ES-I3 (cell line): ENCODE measurements around the gene DEDD2.

Source experiments
- H3K36me3 ChIP-seq: 2 replicates; pipeline ENCODE4 v1.6.1; 2013; ENCODE audit warnings: mild to moderate bottlenecking, low read length, control low read depth, moderate library complexity; ENCODE audit not compliant: insufficient read depth
- H3K4me1 ChIP-seq: 2 replicates; pipeline ENCODE4 v1.6.1; 2013; ENCODE audit warnings: mild to moderate bottlenecking, control low read depth, low read length; ENCODE audit not compliant: insufficient read depth
- H3K9ac ChIP-seq: 2 replicates; pipeline ENCODE4 v1.6.1; 2013; ENCODE audit warnings: low read depth, mild to moderate bottlenecking, low read length, moderate library complexity
- H3K9me3 ChIP-seq: 2 replicates; pipeline ENCODE4 v1.6.1; 2013; ENCODE audit warnings: mild to moderate bottlenecking, low read length, moderate library complexity; ENCODE audit not compliant: control insufficient read depth, insufficient read depth

The DEDD2 gene

DNA sequence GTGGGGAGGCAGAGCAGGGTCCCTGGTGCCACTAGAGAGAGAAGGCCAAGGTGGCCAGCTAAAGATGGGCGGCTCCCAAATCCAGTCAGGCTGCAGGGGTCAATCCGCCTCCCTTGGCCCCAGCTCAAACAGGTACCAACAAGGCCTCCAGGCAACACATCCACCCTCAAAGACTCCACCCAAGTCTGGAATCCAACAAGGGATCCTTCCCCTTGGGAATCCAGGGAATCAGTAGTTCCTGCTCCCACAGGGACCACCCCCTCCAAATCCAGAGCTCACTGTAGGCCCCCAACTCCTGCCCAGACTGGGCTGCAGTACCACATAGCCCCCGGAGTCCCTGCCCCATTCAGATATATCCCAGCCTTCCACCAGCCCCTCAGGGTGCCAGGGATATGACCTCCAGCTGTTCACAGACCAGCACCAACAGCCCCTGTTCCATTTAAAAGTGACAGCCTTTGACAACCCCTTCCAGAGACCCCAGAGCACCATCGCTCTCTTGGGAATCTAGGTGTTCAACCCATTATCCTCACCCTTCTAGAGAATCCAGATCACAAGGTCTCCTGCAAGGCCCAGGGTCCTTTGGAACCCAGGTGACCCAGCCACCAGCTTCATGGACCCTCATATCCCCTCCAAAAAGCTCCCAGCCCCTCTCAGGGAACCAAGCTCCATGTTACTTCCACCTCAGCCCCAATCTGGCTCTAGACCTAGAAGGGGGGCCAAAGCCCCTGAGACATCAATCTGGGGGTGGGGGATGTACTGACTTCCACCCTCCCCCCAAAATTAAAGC lies 34.3 kb upstream of the DEDD2 start:
- Histone ChIP-seq H3K9me3 (no peaks in the 10 kb centered on the region), H3K36me3 (0 out of 2 replicates have a peak, but pooled peaks cover 4% of the 10 kb centered on the region), H3K9ac (no peak overlapping the region), H3K4me1 (peaks cover 25% of the 10 kb centered on the region)

GRCh38 chr19:42250666-42251531 lies 33.4 kb upstream of the DEDD2 start:
- H3K4me1 ChIP-seq, result peaks cover 31% of the 10 kb centered on the region
- no peak overlapping the region for H3K9ac ChIP-seq
- no peaks in the 10 kb centered on the region for H3K9me3 ChIP-seq
- H3K36me3 ChIP-seq, result 0 out of 2 replicates have a peak, but pooled peaks cover 4% of the 10 kb centered on the region

GRCh38 chr19:42250183-42250665 lies 32.7 kb upstream of the DEDD2 start:
- H3K9ac ChIP-seq, result no peak overlapping the region
- H3K36me3 ChIP-seq, result 0 out of 2 replicates have a peak, but pooled peaks cover 4% of the 10 kb centered on the region
- peaks cover 31% of the 10 kb centered on the region for H3K4me1 ChIP-seq
- H3K9me3 ChIP-seq, result no peaks in the 10 kb centered on the region

- peaks cover 31% of the 10 kb centered on the region for H3K4me1 ChIP-seq
- H3K9me3 ChIP-seq, result no peaks in the 10 kb centered on the region
- H3K9ac ChIP-seq, result no peak overlapping the region
- H3K36me3 ChIP-seq, result 0 out of 2 replicates have a peak, but pooled peaks cover 4% of the 10 kb centered on the region
Measured at GRCh38 chr19:42249769-42250168, 32.3 kb upstream of the DEDD2 start.

- H3K9me3 ChIP-seq, result no peaks in the 10 kb centered on the region
- no peak overlapping the region for H3K9ac ChIP-seq
- H3K4me1 ChIP-seq, result peaks cover 31% of the 10 kb centered on the region
- 0 out of 2 replicates have a peak, but pooled peaks cover 4% of the 10 kb centered on the region for H3K36me3 ChIP-seq
Measured at GRCh38 chr19:42249149-42249750, 31.8 kb upstream of the DEDD2 start.

GRCh38 chr19:42248270-42249148 lies 31.0 kb upstream of the DEDD2 start:
- Histone ChIP-seq H3K9ac (no peak overlapping the region), H3K9me3 (no peaks in the 10 kb centered on the region), H3K36me3 (0 out of 2 replicates have a peak, but pooled peaks cover 4% of the 10 kb centered on the region), H3K4me1 (peaks cover 31% of the 10 kb centered on the region)

DNA sequence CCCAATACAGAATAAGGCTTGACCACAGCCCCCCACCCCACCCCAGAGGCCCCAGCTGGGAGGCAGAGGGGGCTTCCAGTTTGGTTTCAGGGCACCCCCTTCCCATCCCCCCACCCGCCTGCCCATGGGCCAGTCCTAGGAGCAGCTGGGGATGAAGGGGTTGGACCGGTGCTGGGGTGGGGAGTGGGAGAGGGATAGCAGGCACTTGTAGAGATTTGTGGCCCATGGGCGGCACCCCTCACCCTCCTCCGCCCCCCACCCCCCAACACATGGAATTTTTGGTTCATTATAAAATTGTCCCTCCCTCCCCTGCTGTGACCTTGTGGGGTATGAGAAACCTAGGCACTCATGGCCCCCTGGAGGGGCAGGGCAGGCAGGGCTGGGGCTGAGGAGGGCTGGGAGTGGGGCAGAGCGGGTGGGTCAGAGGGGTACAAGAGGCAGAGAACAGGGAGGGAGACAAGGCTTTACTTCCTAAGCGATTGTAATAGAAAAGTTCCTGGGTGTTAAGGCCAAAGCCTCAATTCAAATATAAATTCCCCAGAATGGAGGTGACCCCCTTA lies 30.2 kb upstream of the DEDD2 start:
- Histone ChIP-seq H3K36me3 (0 out of 2 replicates have a peak, but pooled peaks cover 4% of the 10 kb centered on the region), H3K9me3 (no peaks in the 10 kb centered on the region), H3K4me1 (peaks cover 29% of the 10 kb centered on the region), H3K9ac (no peak overlapping the region)

DNA sequence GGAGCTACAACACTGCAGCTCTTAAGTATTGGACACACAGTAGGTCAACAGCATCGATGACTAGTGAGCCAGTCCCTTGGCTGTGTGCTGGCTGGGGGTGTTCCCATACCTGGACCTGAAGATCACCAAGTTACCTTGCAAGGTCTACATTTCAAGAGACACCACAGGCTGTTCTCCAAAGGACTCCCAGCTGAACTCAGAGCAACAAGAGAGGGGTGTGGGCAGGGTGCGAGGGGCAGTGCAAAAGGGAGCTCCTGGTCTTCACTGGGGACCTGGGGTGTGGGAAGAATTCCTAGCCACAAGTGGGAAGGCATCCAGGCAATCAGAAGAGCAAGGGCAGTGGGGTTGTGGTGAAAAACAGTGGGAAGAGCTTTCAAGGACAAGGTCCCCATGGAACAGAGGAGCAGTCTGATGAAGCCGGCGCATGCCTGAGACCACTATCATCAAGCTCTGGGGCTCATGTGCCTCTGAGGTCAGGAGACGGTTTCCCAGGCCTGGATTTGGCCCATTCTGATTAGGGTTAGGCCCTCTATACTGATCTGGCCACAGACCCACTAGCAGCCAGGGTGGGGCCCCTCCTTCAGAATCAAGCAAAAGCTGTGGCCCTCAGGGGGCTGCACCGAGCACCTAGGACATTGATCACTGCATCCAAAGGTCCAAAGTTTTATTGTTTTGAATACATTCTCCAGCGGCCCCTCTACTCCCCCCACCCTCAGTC lies 29.6 kb upstream of the DEDD2 start:
- H3K9ac ChIP-seq, result no peak overlapping the region
- 0 out of 2 replicates have a peak, but pooled peaks cover 4% of the 10 kb centered on the region for H3K36me3 ChIP-seq
- H3K4me1 ChIP-seq, result peaks cover 25% of the 10 kb centered on the region
- no peaks in the 10 kb centered on the region for H3K9me3 ChIP-seq

DNA sequence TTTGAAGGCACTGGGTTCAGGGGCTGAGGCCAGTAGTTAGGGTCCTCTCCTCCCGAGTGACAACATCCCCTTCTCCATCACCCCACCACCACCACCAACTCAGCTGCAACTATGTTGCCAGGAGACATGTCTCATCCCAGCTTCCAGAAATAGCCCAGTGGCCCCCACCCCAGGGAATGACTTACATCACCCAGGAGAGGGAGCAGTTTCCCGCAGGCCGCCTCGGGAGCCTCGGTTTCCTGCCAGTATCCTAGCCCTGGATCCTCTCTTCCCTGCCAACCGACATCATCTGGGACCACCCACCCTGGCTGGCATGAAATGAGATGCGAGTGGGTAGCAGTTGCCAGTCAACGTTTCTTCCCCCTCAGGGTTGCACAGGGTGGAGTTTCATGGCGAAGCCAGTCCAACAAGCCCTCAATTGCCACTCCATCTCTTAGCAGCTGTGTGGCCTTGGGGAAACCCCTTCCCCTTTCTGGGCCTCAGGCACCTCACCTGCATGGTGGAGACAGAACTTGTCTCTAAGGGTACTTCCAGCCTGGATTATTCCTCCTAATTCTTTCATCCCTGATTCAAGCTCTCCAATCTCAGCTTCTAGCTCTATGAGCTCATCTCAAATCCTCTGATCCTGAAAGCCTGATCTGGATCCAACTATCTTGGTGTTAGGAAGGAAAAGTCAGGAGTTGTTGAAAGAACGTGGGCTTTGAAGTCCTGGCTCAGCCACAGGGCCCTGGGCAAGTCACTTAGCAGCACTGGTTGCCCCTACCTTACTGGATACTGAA lies 28.9 kb upstream of the DEDD2 start:
- no peak overlapping the region for H3K9ac ChIP-seq
- H3K4me1 ChIP-seq, result peaks cover 17% of the 10 kb centered on the region; the same call in 1 of the 2 replicates
- H3K9me3 ChIP-seq, result no peaks in the 10 kb centered on the region
- 0 out of 2 replicates have a peak, but pooled peaks cover 4% of the 10 kb centered on the region for H3K36me3 ChIP-seq

DNA sequence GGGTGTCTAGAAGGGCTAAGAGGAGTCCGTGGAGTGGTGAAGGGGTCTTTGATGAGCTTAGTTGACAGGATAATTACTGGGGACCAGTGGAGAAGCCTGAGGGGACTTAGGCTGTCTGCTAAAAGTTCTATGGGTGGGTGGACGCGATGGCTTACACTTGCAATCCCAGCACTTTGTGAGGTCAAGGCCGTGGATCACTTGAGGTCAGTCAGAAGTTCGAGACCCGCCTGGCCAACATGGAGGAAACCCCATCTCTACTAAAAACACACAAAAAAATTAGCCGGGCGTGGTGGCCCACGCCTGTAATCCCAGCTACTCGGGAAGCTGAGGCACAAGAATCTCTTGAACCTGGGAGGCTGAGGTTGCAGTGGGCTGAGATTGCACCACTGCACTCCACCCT lies 27.8 kb upstream of the DEDD2 start:
- H3K36me3 ChIP-seq, result no peaks in the 10 kb centered on the region
- peaks cover 10% of the 10 kb centered on the region; the same call in 1 of the 2 replicates for H3K4me1 ChIP-seq
- no peaks in the 10 kb centered on the region for H3K9me3 ChIP-seq
- H3K9ac ChIP-seq, result no peak overlapping the region

- H3K4me1 ChIP-seq, result peaks cover 10% of the 10 kb centered on the region; the same call in 1 of the 2 replicates
- H3K36me3 ChIP-seq, result no peaks in the 10 kb centered on the region
- no peaks in the 10 kb centered on the region for H3K9me3 ChIP-seq
- peak overlapping the region; percentile 74 for H3K9ac ChIP-seq
Measured at GRCh38 chr19:42244347-42245220, 27.1 kb upstream of the DEDD2 start.
